Measurements from ENCODE around the gene PCDHGC4. TPM values are rescaled to one million over a fixed set of nuclear protein-coding genes. Genes with fewer than 3 reads are reported as not detected.

PCDHGC4 gene
- total RNA-seq, 1 experiment from 2014 or later: 2.2 TPM

- no peak for DNase-seq
- Mint-ChIP-seq H3K36me3 (ENCODE audit: insufficient read depth, unreplicated experiment) (peaks cover 73% of the 10 kb centered on the region), H3K27me3 (ENCODE audit: unreplicated experiment) (no peaks in the 10 kb centered on the region), H3K4me3 (ENCODE audit: low read depth, unreplicated experiment) (no peak overlapping the region), H3K9me3 (ENCODE audit: low read depth, unreplicated experiment) (no peaks in the 10 kb centered on the region), H3K27ac (ENCODE audit: unreplicated experiment) (peak overlapping the region; percentile 35), H3K4me1 (ENCODE audit: low read depth, unreplicated experiment) (no peaks in the 10 kb centered on the region)
- intact Hi-C loops (cut with micrococcal nuclease; ENCODE audit: unreplicated experiment): no loop called here
- CTCF ChIA-PET: interaction anchor here (0.5 kb wide), 1 partner anchor 60 kb away, joined by 5 read pairs; no protein-coding TSS in a partner anchor
- TF ChIP-seq CTCF (IDR thresholded peaks at IDR 0.05; ENCODE audit: unreplicated experiment): no peak
- no TSS peak for BruUV-seq (replicated peaks)
Observed at GRCh38 chr5:141513627-141514329, 28.9 kb downstream of the PCDHGC4 start.

GRCh38 chr5:141514330-141515133 is 29.7 kb downstream of the PCDHGC4 start:
- DNase-seq: no peak
- Mint-ChIP-seq H3K36me3 (ENCODE audit: insufficient read depth, unreplicated experiment) (peaks cover 80% of the 10 kb centered on the region), H3K27ac (ENCODE audit: unreplicated experiment) (no peak overlapping the region), H3K27me3 (ENCODE audit: unreplicated experiment) (no peaks in the 10 kb centered on the region), H3K4me1 (ENCODE audit: low read depth, unreplicated experiment) (peaks cover 5% of the 10 kb centered on the region), H3K9me3 (ENCODE audit: low read depth, unreplicated experiment) (no peaks in the 10 kb centered on the region), H3K4me3 (ENCODE audit: low read depth, unreplicated experiment) (no peak overlapping the region)
- intact Hi-C loops (cut with micrococcal nuclease; ENCODE audit: unreplicated experiment): no loop called here
- no TSS peak for BruUV-seq (replicated peaks)
- TF ChIP-seq CTCF (IDR thresholded peaks at IDR 0.05; ENCODE audit: unreplicated experiment): no peak
- CTCF ChIA-PET: interaction anchor here (0.5 to 0.7 kb wide), 3 partner anchors 13 to 84 kb away, joined by 3 to 5 read pairs (median 5); partner anchors contain the start of gene PCDHGA12

- intact Hi-C loops (cut with micrococcal nuclease; ENCODE audit: unreplicated experiment): no loop called here
- H3K27me3 Mint-ChIP-seq (ENCODE audit: unreplicated experiment): no peaks in the 10 kb centered on the region
- H3K27ac Mint-ChIP-seq (ENCODE audit: unreplicated experiment): no peak overlapping the region
- CTCF ChIA-PET: interaction anchor here (0.5 to 0.7 kb wide), 2 partner anchors 13 to 85 kb away, joined by 3 to 5 read pairs; partner anchors contain the start of gene PCDHGA12
- H3K4me3 Mint-ChIP-seq (ENCODE audit: low read depth, unreplicated experiment): no peak overlapping the region
- H3K36me3 Mint-ChIP-seq (ENCODE audit: insufficient read depth, unreplicated experiment): peaks cover 83% of the 10 kb centered on the region
- H3K4me1 Mint-ChIP-seq (ENCODE audit: low read depth, unreplicated experiment): peaks cover 11% of the 10 kb centered on the region
- TSS peak; percentile 50 for BruUV-seq (replicated peaks)
- no peaks in the 10 kb centered on the region for H3K9me3 Mint-ChIP-seq (ENCODE audit: low read depth, unreplicated experiment)
- no peak for DNase-seq
- no peak for TF ChIP-seq CTCF (IDR thresholded peaks at IDR 0.05; ENCODE audit: unreplicated experiment)
Observed at GRCh38 chr5:141515141-141515540, 30.3 kb downstream of the PCDHGC4 start.

- DNase-seq: no peak
- Mint-ChIP-seq H3K9me3 (ENCODE audit: low read depth, unreplicated experiment) (no peaks in the 10 kb centered on the region), H3K36me3 (ENCODE audit: insufficient read depth, unreplicated experiment) (peaks cover 83% of the 10 kb centered on the region), H3K27me3 (ENCODE audit: unreplicated experiment) (no peaks in the 10 kb centered on the region), H3K27ac (ENCODE audit: unreplicated experiment) (peak overlapping the region; percentile 25), H3K4me1 (ENCODE audit: low read depth, unreplicated experiment) (peaks cover 21% of the 10 kb centered on the region), H3K4me3 (ENCODE audit: low read depth, unreplicated experiment) (no peak overlapping the region)
- intact Hi-C loops (cut with micrococcal nuclease; ENCODE audit: unreplicated experiment): no loop called here
- BruUV-seq (replicated peaks): no TSS peak
- no peak for TF ChIP-seq CTCF (IDR thresholded peaks at IDR 0.05; ENCODE audit: unreplicated experiment)
- CTCF ChIA-PET: no interaction called here
Observed at GRCh38 chr5:141515946-141516671, 31.3 kb downstream of the PCDHGC4 start.

Measured in Calu3 (cell line).